Caco-2 (cell line): Measurements from ENCODE around the gene C3orf62. TPM values are rescaled to one million over a fixed set of nuclear protein-coding genes. Genes with fewer than 3 reads are reported as not detected.

Experiments
- BruUV-seq: library from RNA; stranded (reverse); fragments of 400-500 nt; replicated peaks from 2 replicates; lab custom pipeline; 2021; lab: Mats Ljungman, UMichigan
- CTCF ChIA-PET: fragments of 300-600 bp; sonication (Branson Sonifier 250); formaldehyde crosslinking; loops from one replicate; lab custom pipeline; 2022; ENCODE audit warnings: antibody characterized with exemption; lab: Charles Lee
- POLR2A ChIA-PET: fragments of 300-600 bp; sonication (Branson Sonifier 250); formaldehyde crosslinking; loops from one replicate; lab custom pipeline; 2022; ENCODE audit warnings: antibody characterized with exemption; lab: Charles Lee
- DNase-seq, 2 experiments: peaks; one replicate each; pipeline versions ENCODE4 v3.0.0 to v3.0.0-alpha.2; 2020 to 2022
- H3K27me3 ChIP-seq: replicated peaks from 2 replicates; pipeline ENCODE4 v1.6.0; 2011; ENCODE audit warnings: low read length; ENCODE audit not compliant: control insufficient read depth, insufficient read depth
- H3K36me3 ChIP-seq: 2 replicates; pipeline ENCODE4 v1.5.1; 2011; ENCODE audit warnings: low read length; ENCODE audit not compliant: control insufficient read depth, insufficient read depth
- H3K4me1 ChIP-seq: fragments of 250-450 bp; sonication (Bioruptor Pico); 2 replicates; pipeline ENCODE4 v1.5.1; 2020; ENCODE audit warnings: mild to moderate bottlenecking
- H3K4me3 ChIP-seq: 2 replicates; pipeline ENCODE4 v1.5.1; 2011; ENCODE audit warnings: low read depth, mild to moderate bottlenecking, control low read depth, low read length
- H3K9me3 ChIP-seq: fragments of 250-450 bp; sonication (Bioruptor Pico); 2 replicates; pipeline ENCODE4 v1.5.1; 2020; ENCODE audit warnings: mild to moderate bottlenecking, moderate library complexity
- H3K27ac Mint-ChIP-seq: one replicate; pipeline ENCODE4 v1.8.0; 2022; ENCODE audit warnings: mixed read lengths; ENCODE audit not compliant: unreplicated experiment
- H3K27me3 Mint-ChIP-seq: one replicate; pipeline ENCODE4 v1.8.0; 2022; ENCODE audit warnings: mixed read lengths; ENCODE audit not compliant: insufficient read depth, unreplicated experiment
- H3K36me3 Mint-ChIP-seq: one replicate; pipeline ENCODE4 v1.8.0; 2022; ENCODE audit warnings: mild to moderate bottlenecking, mixed read lengths; ENCODE audit not compliant: insufficient read depth, unreplicated experiment
- H3K4me1 Mint-ChIP-seq: one replicate; pipeline ENCODE4 v1.8.0; 2022; ENCODE audit warnings: low read depth, mixed read lengths; ENCODE audit not compliant: unreplicated experiment
- H3K4me3 Mint-ChIP-seq: one replicate; pipeline ENCODE4 v1.8.0; 2022; ENCODE audit warnings: mild to moderate bottlenecking, moderate library complexity, mixed read lengths; ENCODE audit not compliant: unreplicated experiment
- H3K9me3 Mint-ChIP-seq: one replicate; pipeline ENCODE4 v1.8.0; 2022; ENCODE audit warnings: mixed read lengths; ENCODE audit not compliant: unreplicated experiment
- CTCF ChIP-seq, 2 experiments: fragments of 200-600 bp in 1 of 2; IDR thresholded peaks; 1 replicate in 1 of 2; 2 replicates in 1 of 2; pipeline versions ENCODE4 v1.5.1 to v1.8.0; 2011 to 2022; ENCODE audit warnings: antibody characterized with exemption in 1 of 2, control low read depth in 1 of 2, inconsistent platforms in 1 of 2, low read depth in 1 of 2, low read length in 1 of 2, mild to moderate bottlenecking in 1 of 2, moderate library complexity in 1 of 2; ENCODE audit not compliant: insufficient read depth in 1 of 2, severe bottlenecking in 1 of 2, unreplicated experiment in 1 of 2
- intact Hi-C: fragments of 100-400 bp; cut with micrococcal nuclease; formaldehyde crosslinking; loops from one replicate; pipeline ENCODE4 v1.10.0; 2022; ENCODE audit not compliant: unreplicated experiment
- microRNA-seq: library from miRNA; unstranded; fragments of <30 nt; microRNA quantifications from one replicate; pipeline ENCODE4 v1.2.0, GENCODE V29; 2022
- total RNA-seq: library from RNA; stranded (reverse); gene quantifications from 2 replicates; pipeline ENCODE4 v1.2.3, GENCODE V29; 2022

The C3orf62 gene
- total RNA-seq, 1 experiment from 2014 or later: 6.5 TPM

GRCh38 chr3:49219132-49219531, 57.9 kb downstream of the C3orf62 start:
- no TSS peak for BruUV-seq
- TF ChIP-seq CTCF (IDR thresholded peaks at IDR 0.05; ENCODE audit: insufficient read depth in 1 of 2, low read depth in 1 of 2, low read length in 1 of 2, severe bottlenecking in 1 of 2, unreplicated experiment in 1 of 2): no peak
- peaks cover 6% of the 10 kb centered on the region; the same call in 1 of the 2 replicates for H3K4me1 ChIP-seq
- no peaks in the 10 kb centered on the region for H3K27me3 ChIP-seq
- Mint-ChIP-seq H3K4me3 (no peak overlapping the region), H3K4me1 (peaks cover 7% of the 10 kb centered on the region), H3K27ac (no peak overlapping the region), H3K36me3 (no peaks in the 10 kb centered on the region), H3K27me3 (no peaks in the 10 kb centered on the region), H3K9me3 (peaks cover 13% of the 10 kb centered on the region)
- POLR2A ChIA-PET: no interaction called here
- no peaks in the 10 kb centered on the region for H3K36me3 ChIP-seq
- no peak for DNase-seq
- peaks cover 4% of the 10 kb centered on the region; the same call in 1 of the 2 replicates for H3K9me3 ChIP-seq
- CTCF ChIA-PET: no interaction called here
- no peak overlapping the region for H3K4me3 ChIP-seq
- intact Hi-C loops: no loop called here

Small RNA genes lying within 50 kb of the gene (microRNA-seq; reads per million reads assigned to microRNA genes)
- gene MIR4271: not detected

Other genes starting within 250 kb of the C3orf62 start
- 233 and 240 TPM in 2 replicates for gene IMPDH2, start 247.8 kb downstream of the C3orf62 start, total RNA-seq
- gene QRICH1, start 183.2 kb downstream of the C3orf62 start, total RNA-seq: 112 and 119 TPM in 2 replicates
- gene QARS1, start 172.5 kb downstream of the C3orf62 start, total RNA-seq: 361 and 386 TPM in 2 replicates
- gene USP19, start 156.4 kb downstream of the C3orf62 start, total RNA-seq: 55.9 and 56.4 TPM in 2 replicates
- gene LAMB2, start 144.2 kb downstream of the C3orf62 start, total RNA-seq: 181 and 189 TPM in 2 replicates
- gene CCDC71, start 110.9 kb downstream of the C3orf62 start, total RNA-seq: 15.2 and 15.9 TPM in 2 replicates
- 7.4 and 8.8 TPM in 2 replicates for gene KLHDC8B, start 105.6 kb downstream of the C3orf62 start, total RNA-seq
- 36.4 and 37.8 TPM in 2 replicates for gene USP4, start 62.8 kb upstream of the C3orf62 start, total RNA-seq
- gene GPX1, start 81.1 kb upstream of the C3orf62 start, total RNA-seq: 197 and 201 TPM in 2 replicates
- gene RHOA, start 134.7 kb upstream of the C3orf62 start, total RNA-seq: 338 and 348 TPM in 2 replicates
- gene TCTA, start 135.2 kb upstream of the C3orf62 start, total RNA-seq: 14.2 and 15.5 TPM in 2 replicates
- 1.6 and 2.5 TPM in 2 replicates for gene AMT, start 145.2 kb upstream of the C3orf62 start, total RNA-seq
- gene NICN1, start 152.1 kb upstream of the C3orf62 start, total RNA-seq: 6.1 and 7.8 TPM in 2 replicates
- 154 and 177 TPM in 2 replicates for gene DAG1, start 193.0 kb upstream of the C3orf62 start, total RNA-seq